NK-92 (cell line): ENCODE data around the gene IL12RB2.

Experiments
- DNase-seq: peaks from one replicate; lab custom pipeline; 2025; ENCODE audit not compliant: unreplicated experiment; lab: John Stamatoyannopoulos, UW

The IL12RB2 gene

DNA sequence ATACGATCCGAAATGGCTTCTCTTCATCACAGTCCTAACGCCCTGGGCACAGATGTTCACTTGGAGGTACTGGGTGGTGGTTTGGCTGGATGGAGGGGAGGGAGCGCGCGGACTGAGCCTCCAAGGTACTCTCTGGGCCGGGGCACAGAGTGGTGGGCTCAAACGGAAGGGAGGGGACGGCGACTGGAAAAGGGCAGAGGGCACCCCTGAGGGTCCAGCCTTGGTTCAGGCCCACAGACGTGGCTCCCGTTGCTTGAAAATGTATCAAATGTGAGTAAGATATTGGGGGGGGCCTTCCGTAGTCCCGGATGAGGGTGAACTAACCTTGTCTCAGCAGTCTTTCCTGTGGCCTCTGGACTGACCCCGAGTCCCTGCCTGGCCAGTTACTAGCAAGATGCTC lies 463 bp downstream of the IL12RB2 start:
- DNase-seq = no peak

DNA sequence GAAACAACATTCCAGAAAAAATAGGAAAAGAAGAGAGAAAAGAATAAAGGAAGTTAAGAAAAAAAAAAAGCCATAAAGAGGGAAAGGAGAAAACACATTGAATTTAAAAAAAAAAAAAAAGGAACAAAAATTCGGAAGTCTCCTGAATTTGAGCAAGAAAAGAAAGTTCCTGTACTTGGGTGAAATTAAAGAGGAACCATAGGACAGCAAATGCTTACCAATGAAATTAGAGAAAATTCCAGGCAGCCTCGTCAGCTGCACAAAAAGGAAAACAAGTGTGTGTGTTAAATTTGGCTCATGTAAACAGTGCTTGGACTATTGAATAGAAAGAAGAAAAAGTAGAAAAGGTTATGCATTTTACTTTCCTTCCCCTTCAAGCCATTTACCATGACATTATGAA lies 4.9 kb downstream of the IL12RB2 start:
- DNase-seq = no peak

DNA sequence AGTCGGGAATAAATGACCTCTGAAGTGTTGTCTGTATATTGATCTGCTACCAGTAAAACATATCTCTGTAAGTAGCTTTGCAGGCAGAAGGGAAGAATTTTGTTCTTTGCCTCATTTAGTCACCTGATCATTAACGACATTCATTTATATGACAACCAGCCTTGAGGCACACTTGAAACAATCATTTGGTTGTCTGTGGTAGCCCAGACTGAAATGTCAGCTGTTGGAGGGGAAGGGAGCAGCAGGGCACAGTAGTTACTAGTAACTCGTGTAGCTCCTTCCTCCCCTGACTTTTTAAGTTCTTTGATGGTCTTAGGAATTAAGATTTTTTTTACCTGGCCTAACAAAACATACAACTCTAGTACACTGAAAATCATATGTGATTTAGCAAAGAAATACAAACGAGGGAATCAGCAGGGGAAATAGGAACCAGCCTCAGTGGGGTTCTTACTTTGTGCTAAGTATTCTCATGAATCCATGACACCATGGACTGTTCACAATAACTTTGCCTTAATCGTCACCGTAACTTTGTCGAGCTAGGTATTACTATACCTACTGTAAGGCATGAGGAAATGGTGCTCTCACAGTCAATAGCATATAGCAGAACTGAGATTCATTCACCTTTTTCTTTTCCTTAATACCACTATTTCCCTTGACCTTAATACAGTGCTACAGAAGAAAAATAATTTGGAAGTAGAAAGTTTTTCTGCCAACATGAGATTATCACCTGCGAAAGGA lies 6.4 kb downstream of the IL12RB2 start:
- DNase-seq = no peak

DNA sequence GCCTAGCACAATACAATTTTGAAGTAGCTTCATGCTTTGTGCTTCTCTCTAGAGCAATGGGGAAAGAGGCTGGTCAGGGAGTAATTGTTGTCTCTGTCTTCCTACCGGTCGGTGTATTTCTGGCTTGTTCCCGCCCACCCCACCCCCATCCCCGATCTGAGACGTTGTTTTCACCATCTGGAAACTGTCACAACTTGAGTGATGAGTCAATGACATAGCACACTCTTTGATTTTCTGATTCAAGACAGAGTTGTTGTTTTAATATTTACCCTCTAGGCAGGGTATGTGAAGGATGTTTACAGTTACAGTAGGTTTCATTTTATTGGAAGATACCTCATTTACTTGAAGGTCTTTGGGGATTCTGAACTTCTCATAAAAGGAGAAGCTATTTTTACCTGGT lies 7.0 kb downstream of the IL12RB2 start:
- no peak for DNase-seq

DNA sequence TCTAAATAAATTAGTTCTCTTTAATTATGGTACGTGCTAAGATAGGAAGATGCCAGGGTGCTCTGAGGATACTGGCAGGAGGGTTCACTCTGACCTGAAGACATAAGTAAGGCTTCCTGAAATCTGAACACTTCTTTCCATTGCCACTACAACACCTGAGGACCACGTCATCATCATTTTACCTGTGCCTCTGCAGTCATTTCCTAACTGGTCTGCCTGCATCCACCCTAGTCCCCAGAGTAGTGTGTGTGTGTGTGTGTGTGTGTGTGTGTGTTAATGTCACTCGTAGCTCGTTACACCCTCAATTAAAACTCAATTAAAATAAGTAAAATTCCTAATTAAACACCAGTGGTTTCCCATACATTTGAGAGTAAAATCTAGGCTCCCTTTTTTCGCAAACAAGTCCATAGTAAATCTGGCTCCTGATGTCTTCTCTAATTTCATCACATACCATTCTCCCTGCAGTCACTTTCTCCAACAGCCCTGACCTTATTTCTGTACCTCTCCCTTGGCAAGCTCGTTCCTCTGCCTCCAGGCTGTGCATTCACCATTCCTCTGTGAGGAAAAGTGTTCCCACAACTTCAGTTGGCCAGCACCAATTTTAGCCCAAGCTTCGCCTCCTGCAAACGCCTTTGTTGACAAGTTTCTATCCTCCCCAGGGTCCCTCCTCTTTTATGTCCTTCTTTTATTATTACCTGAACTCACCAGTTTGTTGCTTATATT lies 8.7 kb downstream of the IL12RB2 start:
- DNase-seq = no peak

DNA sequence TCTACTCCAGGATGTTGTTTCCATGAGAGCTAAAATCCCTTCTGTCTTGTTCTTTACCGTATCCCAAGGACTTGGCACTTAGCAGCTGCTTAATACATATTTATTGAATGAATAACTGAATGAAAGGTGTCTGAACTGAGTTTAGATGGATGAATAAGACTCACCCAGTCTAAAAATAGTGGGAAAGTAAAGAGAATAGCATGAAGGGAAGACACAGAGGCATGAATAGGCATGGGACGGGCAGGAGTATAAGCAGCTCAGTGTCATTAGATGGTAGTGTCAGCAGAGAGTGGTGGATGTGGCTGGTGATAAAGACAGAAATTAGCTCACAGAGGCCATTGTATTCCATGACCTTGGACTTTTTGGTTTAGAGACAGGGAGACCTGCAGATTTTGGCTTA lies 9.2 kb downstream of the IL12RB2 start:
- DNase-seq = no peak

DNA sequence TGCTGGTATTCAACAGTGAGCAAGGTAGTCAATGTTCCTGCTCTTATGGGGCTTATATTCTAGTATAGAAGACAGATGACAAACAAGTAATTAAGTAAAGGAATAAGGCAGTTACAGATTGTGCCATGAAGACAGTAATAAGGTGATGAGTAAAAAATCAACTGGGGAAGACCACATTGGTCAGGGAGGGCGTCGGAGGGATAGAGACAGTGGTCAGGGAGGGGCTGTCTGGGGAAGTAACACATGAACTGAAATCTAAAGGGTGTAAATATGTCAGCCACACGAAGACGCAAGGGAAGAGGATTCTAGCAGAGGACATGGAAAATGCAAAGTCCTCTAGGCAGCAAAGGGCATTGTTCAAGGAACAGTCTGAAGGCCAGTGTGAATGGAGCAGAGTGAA lies 10.1 kb downstream of the IL12RB2 start:
- no peak for DNase-seq

DNA sequence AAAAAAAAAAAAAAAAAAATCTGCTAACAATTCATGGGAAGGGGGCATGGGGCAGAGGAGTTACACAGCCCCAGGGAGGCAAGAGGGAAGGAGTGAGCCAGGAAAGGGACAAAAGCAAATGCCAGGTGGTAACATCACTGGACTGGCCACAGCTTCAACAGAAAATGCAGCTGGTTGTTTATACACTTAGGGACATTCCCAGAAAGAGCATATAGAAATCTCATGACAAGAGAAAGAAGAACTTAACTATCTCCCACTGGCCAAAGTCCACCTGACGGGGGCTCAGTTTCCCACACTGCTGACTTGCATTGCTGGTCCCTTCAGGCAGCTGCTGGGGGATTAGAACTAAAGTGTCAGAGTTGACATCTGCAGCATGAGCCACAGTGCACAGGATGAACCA lies 14.8 kb downstream of the IL12RB2 start:
- DNase-seq = no peak

DNA sequence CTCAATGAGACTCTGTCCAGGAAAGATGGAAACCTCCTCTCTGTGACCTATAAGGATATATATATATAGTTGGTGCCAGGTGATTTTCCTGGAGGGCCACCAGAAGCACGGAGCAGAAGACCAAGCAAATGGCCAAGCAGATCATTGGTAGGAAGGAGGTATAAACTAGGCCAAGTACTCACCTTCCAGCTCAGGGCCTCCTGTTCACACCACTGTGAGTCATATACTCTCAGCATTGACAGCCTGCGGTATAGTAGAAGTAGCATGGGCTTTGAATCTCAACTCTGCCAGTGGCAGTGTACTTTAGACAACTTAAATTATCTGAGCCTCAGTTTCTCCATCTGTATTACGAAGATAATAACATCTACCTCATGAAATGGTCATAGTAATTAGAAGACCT lies 15.4 kb downstream of the IL12RB2 start:
- no peak for DNase-seq

DNA sequence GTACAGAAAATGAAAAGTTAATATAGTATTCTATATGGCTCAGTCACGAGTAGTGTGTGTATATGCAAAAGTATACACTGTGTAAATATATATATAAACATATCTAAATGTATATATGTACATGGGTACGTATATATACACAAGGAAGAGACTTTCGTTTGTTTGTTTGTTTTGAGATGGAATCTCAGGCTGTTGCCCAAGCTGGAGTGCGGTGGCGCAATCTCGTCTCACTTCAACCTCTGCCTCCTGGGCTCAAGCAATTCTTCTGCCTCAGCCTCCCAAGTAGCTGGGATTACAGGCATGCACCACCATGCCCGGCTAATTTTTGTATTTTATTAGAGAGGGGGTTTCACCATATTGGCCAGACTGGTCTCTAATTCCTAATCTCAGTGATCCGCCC lies 16.4 kb downstream of the IL12RB2 start:
- no peak for DNase-seq

DNA sequence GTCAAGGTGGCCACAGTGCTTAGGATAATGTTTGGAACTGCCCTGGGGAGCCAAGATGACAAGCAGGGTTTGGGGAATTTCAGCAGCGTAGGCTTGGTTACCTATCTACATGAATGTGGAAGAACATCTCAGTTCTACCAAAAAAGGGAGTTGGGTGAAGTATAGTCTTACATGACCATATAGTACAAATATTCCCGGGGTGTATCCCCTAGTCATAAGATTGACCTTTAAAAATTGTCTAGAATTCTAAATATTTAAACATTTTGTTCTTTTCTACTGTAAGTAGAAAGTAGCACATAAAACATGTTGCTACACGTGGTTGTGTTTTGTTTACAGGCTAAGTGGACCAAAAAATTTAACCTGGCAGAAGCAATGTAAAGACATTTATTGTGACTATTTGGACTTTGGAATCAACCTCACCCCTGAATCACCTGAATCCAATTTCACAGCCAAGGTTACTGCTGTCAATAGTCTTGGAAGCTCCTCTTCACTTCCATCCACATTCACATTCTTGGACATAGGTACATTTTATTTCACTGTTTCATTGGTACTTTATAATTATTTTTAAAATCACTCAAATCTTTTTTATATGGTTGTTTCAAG lies 20.3 kb downstream of the IL12RB2 start:
- no peak for DNase-seq

DNA sequence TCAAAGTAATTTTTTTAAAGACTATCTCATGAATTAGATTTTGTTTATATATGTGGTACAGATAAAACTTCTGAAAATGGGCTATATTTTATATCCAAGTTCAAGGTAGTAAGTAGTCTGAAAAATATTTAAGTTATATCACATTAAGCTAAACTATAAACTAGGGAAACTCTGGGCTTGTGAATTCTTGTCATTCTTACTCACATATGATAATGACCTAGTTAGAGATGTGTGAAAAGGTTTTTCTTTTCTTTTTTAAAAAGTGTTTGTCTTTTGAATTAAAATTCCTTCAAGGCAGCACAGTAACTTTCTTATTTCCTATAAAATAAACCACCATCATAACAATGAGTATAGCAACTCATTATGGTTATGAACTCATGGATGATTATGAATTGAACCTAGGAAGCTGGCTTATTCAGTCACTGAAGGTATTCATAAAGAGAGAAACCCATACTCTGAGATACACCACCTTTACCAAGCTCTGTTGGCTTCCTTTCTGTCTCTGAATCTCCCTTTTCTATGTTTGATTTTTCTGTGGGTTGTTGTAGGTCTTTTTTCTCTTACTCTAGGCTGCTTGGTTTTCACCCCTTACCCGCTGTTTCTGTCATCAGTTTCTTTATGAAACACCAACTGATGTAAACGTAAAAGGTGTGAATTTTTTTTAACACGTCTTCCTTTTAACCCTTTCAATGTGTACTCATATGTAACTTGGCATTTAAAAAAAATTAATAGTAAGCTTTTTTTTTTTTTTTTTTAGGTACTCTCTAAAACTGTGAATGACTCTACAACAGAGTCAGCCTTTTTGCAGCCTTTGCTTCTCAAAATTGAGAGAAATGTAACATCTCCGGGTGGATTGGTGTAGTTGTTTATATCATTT lies 25.2 kb downstream of the IL12RB2 start:
- no peak for DNase-seq

DNA sequence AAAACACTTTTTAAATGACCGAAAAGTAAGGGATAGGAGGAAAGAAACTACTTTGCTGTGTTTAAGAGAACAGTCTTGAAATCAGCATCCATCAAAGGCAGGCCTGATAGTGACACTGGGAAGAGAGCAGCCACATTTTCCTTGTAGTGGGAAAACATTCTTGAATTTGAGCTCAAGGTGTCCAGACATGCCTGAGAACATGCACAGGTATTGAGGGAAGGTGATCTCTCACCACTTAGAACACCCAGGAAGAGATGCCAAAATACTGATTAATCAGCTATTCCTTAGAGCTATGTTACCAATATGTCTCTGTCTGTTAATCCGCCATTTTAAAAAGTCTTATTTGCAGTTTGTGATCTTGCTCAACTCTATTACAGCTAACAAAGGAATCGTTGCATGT lies 25.9 kb downstream of the IL12RB2 start:
- DNase-seq = no peak

DNA sequence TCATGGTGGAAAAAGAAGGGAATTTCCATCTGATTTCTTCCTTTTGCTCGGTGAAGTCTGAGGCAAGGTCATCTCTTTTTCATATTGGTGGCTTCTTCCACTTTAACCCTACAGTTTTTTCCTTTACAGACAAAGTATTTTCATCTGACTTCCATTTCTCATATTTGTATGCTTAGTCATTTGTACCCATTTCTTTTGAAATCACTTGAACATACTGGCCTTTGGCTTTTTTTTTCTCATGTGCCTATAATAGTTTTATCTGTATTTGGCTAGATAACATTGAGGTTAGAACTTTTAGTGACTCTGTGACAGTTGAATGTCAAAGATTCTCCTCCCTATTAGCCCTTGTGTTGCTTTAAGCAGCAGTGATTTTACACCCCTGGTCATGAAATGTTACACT lies 27.7 kb downstream of the IL12RB2 start:
- DNase-seq = no peak

DNA sequence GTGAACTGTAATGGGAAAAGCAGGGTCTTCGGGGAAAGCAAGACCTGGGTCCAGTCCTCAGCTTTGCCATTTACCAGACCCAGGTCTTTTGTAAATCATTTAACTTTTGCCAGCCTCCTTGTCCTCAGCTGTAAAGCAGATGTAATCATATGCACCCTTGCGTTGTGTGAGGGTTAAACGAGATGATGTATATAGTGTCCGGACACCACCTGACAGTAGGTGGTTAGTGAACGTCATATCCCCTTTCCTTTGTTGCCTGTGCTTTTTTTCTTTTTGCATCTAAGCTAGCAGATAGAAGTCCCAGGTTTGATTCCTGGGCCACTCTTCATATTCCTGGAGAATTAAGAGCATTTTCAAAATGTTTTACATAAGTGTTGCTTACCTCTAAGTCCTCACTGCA lies 28.5 kb downstream of the IL12RB2 start:
- no peak for DNase-seq

DNA sequence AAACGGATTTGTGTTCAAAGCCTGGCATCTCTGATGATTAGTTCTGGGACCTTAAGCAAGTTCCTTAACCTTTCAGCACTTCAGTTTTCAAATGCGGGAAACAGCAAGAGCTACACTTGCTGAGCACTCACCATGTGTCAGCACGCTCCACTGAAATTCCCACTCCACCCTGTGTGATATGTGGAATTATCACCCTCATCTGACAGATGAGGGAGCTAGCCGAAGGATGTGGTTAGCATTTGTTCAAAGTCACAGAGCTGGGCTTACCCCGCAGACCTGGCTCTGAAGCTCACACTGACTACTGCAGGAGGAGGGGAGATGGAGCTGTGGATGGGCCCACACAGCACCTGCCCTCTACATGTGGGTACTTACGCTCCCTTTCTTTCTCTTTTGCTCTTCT lies 29.1 kb downstream of the IL12RB2 start:
- no peak for DNase-seq

DNA sequence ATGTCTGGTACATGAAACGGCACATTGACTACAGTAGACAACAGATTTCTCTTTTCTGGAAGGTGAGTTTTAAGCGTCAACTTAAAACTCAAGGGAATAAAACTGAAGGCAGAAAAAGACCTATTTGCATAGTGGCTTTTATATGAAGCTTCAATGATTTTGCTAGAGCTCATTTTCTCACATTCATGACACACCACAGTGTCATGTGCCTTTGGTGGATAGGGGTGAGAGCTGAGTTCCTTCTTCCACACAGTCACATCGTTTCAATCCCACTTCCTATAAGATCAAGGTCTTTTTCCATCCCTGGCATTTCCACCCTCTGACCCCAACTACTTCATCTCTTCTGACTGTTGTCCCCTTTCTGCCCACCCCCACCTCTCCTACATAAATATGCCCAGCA lies 31.0 kb downstream of the IL12RB2 start:
- DNase-seq = no peak

DNA sequence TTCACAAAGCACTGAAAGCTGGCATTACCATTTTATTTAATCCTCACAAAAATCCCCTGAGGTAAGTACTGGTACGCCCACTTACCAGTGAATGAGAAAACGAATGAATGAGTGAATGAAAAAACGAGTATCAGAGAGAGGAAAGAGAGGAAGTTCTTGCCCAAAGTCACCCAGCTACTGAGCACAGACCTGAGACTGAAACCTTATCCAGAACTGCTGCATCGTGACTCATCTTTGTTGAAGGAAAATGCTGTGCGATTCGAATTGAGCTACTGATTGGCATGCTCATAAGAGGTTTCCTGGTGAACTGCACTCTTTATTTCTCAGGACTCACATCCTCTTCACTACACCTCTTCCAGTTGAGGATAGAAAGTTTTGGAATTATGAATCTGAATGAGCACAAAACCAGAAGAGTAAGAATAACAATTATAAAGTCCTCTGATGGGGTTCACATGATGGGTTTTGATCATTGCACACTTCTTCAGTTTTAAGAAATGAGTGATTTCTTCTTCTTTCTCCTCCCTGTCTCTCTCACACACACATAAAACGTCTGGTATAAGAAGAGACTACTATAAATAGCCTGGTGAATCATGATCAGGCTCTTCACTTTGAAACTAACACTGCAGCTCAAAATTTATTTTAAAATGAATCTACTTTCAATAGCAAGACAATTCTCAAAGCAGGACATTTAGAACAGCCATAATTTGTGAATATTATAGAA lies 32.1 kb downstream of the IL12RB2 start:
- DNase-seq = no peak

DNA sequence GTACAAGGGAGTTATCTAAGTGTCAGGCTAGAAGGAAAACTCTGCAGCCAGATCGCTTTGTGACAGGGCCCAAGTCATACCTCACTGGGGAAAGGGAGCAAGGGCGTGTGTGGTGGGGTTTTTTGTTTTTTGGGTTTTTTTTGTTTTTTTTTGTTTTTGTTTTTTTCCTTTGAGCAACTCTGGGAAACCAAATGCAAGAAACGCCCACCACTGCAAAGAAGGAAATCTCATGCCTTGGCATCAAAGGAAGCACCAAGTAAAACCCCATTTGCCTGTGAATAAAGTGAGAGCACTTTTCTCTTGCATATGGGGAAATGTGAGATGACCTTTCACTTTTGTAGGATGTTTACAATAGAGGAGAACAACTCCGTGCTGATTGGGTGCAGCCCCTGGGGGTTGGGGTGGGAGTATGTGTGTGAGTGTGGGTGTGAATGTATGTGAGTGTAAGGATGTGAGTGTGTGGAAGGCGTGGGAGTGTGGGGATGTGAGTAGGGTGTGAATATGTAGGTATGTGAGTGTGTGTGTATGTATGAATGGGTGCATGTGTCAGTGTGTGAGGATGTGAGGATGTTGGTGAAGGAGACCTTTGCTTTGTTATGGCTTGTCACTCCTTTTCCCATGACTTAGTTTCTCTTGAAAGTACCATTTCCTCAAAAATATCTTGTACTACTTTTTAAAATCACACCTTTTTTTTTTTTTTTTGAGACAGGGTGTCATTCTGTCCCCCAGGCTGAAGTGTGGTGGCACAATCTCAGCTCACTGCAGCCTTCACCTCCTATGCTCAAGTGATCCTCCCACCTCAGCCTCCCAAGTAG lies 34.6 kb downstream of the IL12RB2 start:
- no peak for DNase-seq

DNA sequence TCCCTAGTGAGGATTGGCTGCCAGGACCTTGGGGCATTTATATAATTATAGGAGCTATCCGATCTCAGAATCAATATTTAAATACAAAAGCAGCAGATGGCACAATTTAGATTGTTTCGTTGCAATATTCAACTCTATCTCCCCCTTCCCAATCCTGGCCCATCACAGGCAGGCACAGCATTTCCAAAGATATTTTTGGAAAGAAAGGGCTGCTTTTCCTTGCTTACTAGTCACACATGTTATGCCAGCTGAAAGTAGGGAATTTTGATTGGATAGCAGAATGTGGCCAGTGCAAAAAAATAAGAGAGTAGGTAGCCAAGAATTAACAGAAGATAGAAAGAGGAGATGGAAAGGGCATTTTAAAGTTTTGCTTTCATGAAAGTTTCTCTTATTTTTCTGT lies 37.9 kb downstream of the IL12RB2 start:
- no peak for DNase-seq
